ENCODE measurements around the gene DLGAP1.

- TF ChIP-seq CTCF (IDR thresholded peaks at IDR 0.05; ENCODE audit: low read depth, low read length) (no peak), EZH2phosphoT487 (IDR thresholded peaks at IDR 0.05; ENCODE audit: low read depth) (no peak)
Observed at GRCh38 chr18:3645384-3646156, 809.5 kb downstream of the DLGAP1 start.
